GM23338 (cell line): Measurements from ENCODE around the gene SORCS2. TPM values are rescaled to one million over a fixed set of nuclear protein-coding genes. Genes with fewer than 3 reads are reported as not detected.

ENCODE experiments used
- ATAC-seq: fragments of 200-7000 bp; cut with Tn5 transposase; 3 replicates; pipeline ENCODE4 v1.9.1; 2020
- DNase-seq: peaks from one replicate; pipeline ENCODE4 v3.0.0-alpha.2; 2015; ENCODE audit warnings: low spot score
- H2AFZ ChIP-seq: fragments of 200-600 bp; sonication (generic); 2 replicates; pipeline ENCODE4 v1.8.0; 2016; ENCODE audit warnings: antibody characterized with exemption, mild to moderate bottlenecking, moderate library complexity
- H3F3A ChIP-seq: fragments of 200-600 bp; sonication (generic); replicated peaks from 2 replicates; pipeline ENCODE4 v1.8.0; 2017; ENCODE audit warnings: antibody characterized with exemption, mixed run types, low read depth
- H3K27ac ChIP-seq: fragments of 200-600 bp; sonication (generic); 2 replicates; pipeline ENCODE4 v1.6.1; 2016; ENCODE audit warnings: low read depth
- H3K27me3 ChIP-seq: fragments of 200-600 bp; sonication (generic); 2 replicates; pipeline ENCODE4 v1.8.0; 2016; ENCODE audit warnings: mild to moderate bottlenecking, mixed run types, moderate library complexity; ENCODE audit not compliant: insufficient read depth
- H3K36me3 ChIP-seq: fragments of 200-600 bp; sonication (generic); 2 replicates; pipeline ENCODE4 v1.8.0; 2016; ENCODE audit warnings: mild to moderate bottlenecking; ENCODE audit not compliant: insufficient read depth
- H3K4me1 ChIP-seq: fragments of 200-600 bp; sonication (generic); 2 replicates; pipeline ENCODE4 v1.8.0; 2016; ENCODE audit warnings: mild to moderate bottlenecking, moderate library complexity; ENCODE audit not compliant: insufficient read depth
- H3K4me2 ChIP-seq: fragments of 200-600 bp; sonication (generic); 2 replicates; pipeline ENCODE4 v1.7.1; 2017; ENCODE audit warnings: mixed run types
- H3K4me3 ChIP-seq: fragments of 200-600 bp; sonication (generic); 2 replicates; pipeline ENCODE4 v1.6.1; 2016; ENCODE audit warnings: mixed run types
- H3K79me2 ChIP-seq: fragments of 200-600 bp; sonication (generic); replicated peaks from 2 replicates; pipeline ENCODE4 v1.8.0; 2017; ENCODE audit warnings: mild to moderate bottlenecking; ENCODE audit not compliant: insufficient read depth
- H3K9me2 ChIP-seq: fragments of 200-600 bp; sonication (generic); 2 replicates; pipeline ENCODE4 v1.8.0; 2017; ENCODE audit not compliant: insufficient read depth
- H4K20me1 ChIP-seq: fragments of 200-600 bp; sonication (generic); replicated peaks from 2 replicates; pipeline ENCODE4 v1.8.0; 2017; ENCODE audit warnings: mild to moderate bottlenecking; ENCODE audit not compliant: insufficient read depth
- H3K27ac Mint-ChIP-seq: 2 replicates; pipeline ENCODE4 v1.8.0; 2020; ENCODE audit warnings: inconsistent platforms, mild to moderate bottlenecking, moderate library complexity, mixed read lengths
- H3K27me3 Mint-ChIP-seq: 3 replicates; pipeline ENCODE4 v1.8.0; 2022; ENCODE audit warnings: low read depth, mild to moderate bottlenecking, moderate library complexity, mixed read lengths, inconsistent platforms; ENCODE audit not compliant: insufficient read depth, poor library complexity
- H3K36me3 Mint-ChIP-seq: 3 replicates; pipeline ENCODE4 v1.8.0; 2021; ENCODE audit warnings: low read depth, mild to moderate bottlenecking, inconsistent platforms, moderate library complexity, mixed read lengths
- H3K4me1 Mint-ChIP-seq: 3 replicates; pipeline ENCODE4 v1.8.0; 2020; ENCODE audit warnings: mild to moderate bottlenecking, inconsistent platforms, mixed read lengths
- H3K4me3 Mint-ChIP-seq: 3 replicates; pipeline ENCODE4 v1.8.0; 2021; ENCODE audit warnings: moderate library complexity, mild to moderate bottlenecking, inconsistent platforms, mixed read lengths
- H3K9me3 Mint-ChIP-seq: 3 replicates; pipeline ENCODE4 v1.8.0; 2020; ENCODE audit warnings: moderate library complexity, mild to moderate bottlenecking, inconsistent platforms, mixed read lengths
- CREB1 ChIP-seq: fragments of 250-450 bp; sonication (Bioruptor Pico); IDR thresholded peaks from 2 replicates; pipeline ENCODE4 v1.5.0; 2020; ENCODE audit warnings: low read depth, mild to moderate bottlenecking, moderate library complexity
- CTCF ChIP-seq, 2 experiments: fragments of 200-600 bp in 1 of 2; sonication (generic) in 1 of 2; conservative IDR thresholded peaks; 2 replicates each; pipeline versions ENCODE4 v1.5.1 to v1.6.1; 2016 to 2017; ENCODE audit warnings: antibody characterized with exemption in 2 of 2, low read depth in 2 of 2, mild to moderate bottlenecking in 2 of 2, moderate library complexity in 1 of 2
- ETS1 ChIP-seq: IDR thresholded peaks from 2 replicates; pipeline ENCODE4 v1.6.1; 2016; ENCODE audit warnings: antibody characterized with exemption
- EZH2 ChIP-seq: fragments of 200-600 bp; sonication (generic); IDR thresholded peaks from one replicate; pipeline ENCODE4 v1.8.0; 2017; ENCODE audit warnings: antibody characterized with exemption, mild to moderate bottlenecking, low read depth; ENCODE audit not compliant: unreplicated experiment
- EZH2phosphoT487 ChIP-seq: fragments of 200-600 bp; sonication (generic); IDR thresholded peaks from one replicate; pipeline ENCODE4 v1.8.1; 2018; ENCODE audit warnings: antibody characterized with exemption; ENCODE audit not compliant: unreplicated experiment
- JUNB ChIP-seq: IDR thresholded peaks from one replicate; pipeline ENCODE4 v1.6.1; 2016; ENCODE audit warnings: antibody characterized with exemption; ENCODE audit not compliant: unreplicated experiment
- NANOG ChIP-seq: IDR thresholded peaks from 2 replicates; pipeline ENCODE4 v1.6.1; 2016; ENCODE audit warnings: antibody characterized with exemption, borderline replicate concordance
- POLR2AphosphoS5 ChIP-seq: IDR thresholded peaks from 2 replicates; pipeline ENCODE4 v1.6.1; 2016; ENCODE audit warnings: antibody characterized with exemption, low read depth
- REST ChIP-seq: IDR thresholded peaks from one replicate; pipeline ENCODE4 v1.6.1; 2018; ENCODE audit warnings: antibody characterized with exemption; ENCODE audit not compliant: unreplicated experiment
- STAT1 ChIP-seq: IDR thresholded peaks from one replicate; pipeline ENCODE4 v1.6.1; 2016; ENCODE audit warnings: antibody characterized with exemption; ENCODE audit not compliant: unreplicated experiment
- ZNF114 ChIP-seq: fragments of 250-450 bp; sonication (Bioruptor Pico); IDR thresholded peaks from 2 replicates; pipeline ENCODE4 v1.5.0; 2020; ENCODE audit warnings: mild to moderate bottlenecking, moderate library complexity
- ZNF331 ChIP-seq: fragments of 250-450 bp; sonication (Bioruptor Pico); IDR thresholded peaks from 2 replicates; pipeline ENCODE4 v1.5.0; 2020; ENCODE audit warnings: low read depth, mild to moderate bottlenecking, moderate library complexity
- ZNF462 ChIP-seq: fragments of 250-450 bp; sonication (Bioruptor Pico); IDR thresholded peaks from 2 replicates; pipeline ENCODE4 v1.5.0; 2020; ENCODE audit warnings: mild to moderate bottlenecking, moderate library complexity
- polyA plus RNA-seq: library from polyadenylated mRNA; unstranded; fragments of >200 nt; fragmentation: Nextera tagmentation; extraction: Ambion mirVana; gene quantifications from 2 replicates; pipeline ENCODE4 v1.2.1, GENCODE V29; 2016
- total RNA-seq: library from RNA; depleted of rRNA; stranded (reverse); fragments of >200 nt; shearing (Covaris generic); gene quantifications from 2 replicates; pipeline ENCODE4 v1.2.3, GENCODE V29; 2014

SORCS2 gene
- total and polyA plus RNA-seq, 2 experiments from 2014 or later = 0.47 to 2.4 TPM

GRCh38 chr4:7417639-7418038, 225.3 kb downstream of the SORCS2 start:
- DNase-seq = no peak

More at GRCh38 chr4:7417639-7418038, 225.3 kb downstream of the SORCS2 start:
- H3F3A ChIP-seq = no peaks in the 10 kb centered on the region
- peaks cover 59% of the 10 kb centered on the region for H3K27me3 Mint-ChIP-seq
- 0 out of 3 replicates have a peak, but pooled peaks cover 2% of the 10 kb centered on the region for H3K36me3 Mint-ChIP-seq
- H3K9me3 Mint-ChIP-seq = peaks cover 11% of the 10 kb centered on the region
- peaks cover 26% of the 10 kb centered on the region for H3K4me1 Mint-ChIP-seq
- H3K4me3 ChIP-seq = no peak overlapping the region
- H3K36me3 ChIP-seq = no peaks in the 10 kb centered on the region
- no peaks in the 10 kb centered on the region for H3K79me2 ChIP-seq
- no peak overlapping the region for H3K4me2 ChIP-seq
- no peak overlapping the region for H3K4me3 Mint-ChIP-seq
- H3K27ac ChIP-seq = no peak overlapping the region
- H3K4me1 ChIP-seq = peaks cover 14% of the 10 kb centered on the region; the same call in 1 of the 2 replicates
- no peak overlapping the region for H2AFZ ChIP-seq
- H3K9me2 ChIP-seq = no peaks in the 10 kb centered on the region
- no peaks in the 10 kb centered on the region; the same call in 1 of the 2 replicates for H4K20me1 ChIP-seq
- no peak overlapping the region for H3K27ac Mint-ChIP-seq
- H3K27me3 ChIP-seq = peaks cover 39% of the 10 kb centered on the region
- no peak for TF ChIP-seq CTCF (conservative IDR thresholded peaks at IDR 0.05; ENCODE audit: low read depth in 2 of 2)
- no peak for TF ChIP-seq ZNF114 (CRISPR knock-in tag)
- no peak for TF ChIP-seq ZNF462 (CRISPR knock-in tag)
- TF ChIP-seq POLR2AphosphoS5 = no peak
- no peak for TF ChIP-seq JUNB
- no peak for TF ChIP-seq CREB1 (CRISPR knock-in tag)
- no peak for TF ChIP-seq EZH2
- no peak for TF ChIP-seq ZNF331
- no peak for TF ChIP-seq ETS1
- TF ChIP-seq REST = no peak
- TF ChIP-seq NANOG = no peak
- TF ChIP-seq EZH2phosphoT487 = no peak
- no peak for TF ChIP-seq STAT1
- ATAC-seq = no peak
